Activated CD8-positive, alpha-beta T cell treated with anti-CD3 and anti-CD28 coated beads for 36 hours (primary cell): ENCODE data around the gene GSTM1. TPM values are rescaled to one million over a fixed set of nuclear protein-coding genes. Genes with fewer than 3 reads are reported as not detected.
"Not testable (repeated sequence)": the region's sequence is repeated elsewhere in the genome, so short reads cannot be mapped to it uniquely, and the experiment has no call there.

Source experiments
- ATAC-seq: fragments of 200-7000 bp; cut with Tn5 transposase; one replicate; pipeline ENCODE4 v1.10.0; 2021; ENCODE audit warnings: mild to moderate bottlenecking, moderate library complexity
- CTCF ChIA-PET: fragments of 350-600 bp; sonication (Branson Sonifier 250); formaldehyde crosslinking; loops from one replicate; lab custom pipeline; 2021; ENCODE audit warnings: antibody characterized with exemption; lab: Charles Lee
- POLR2A ChIA-PET: fragments of 350-600 bp; sonication (Branson Sonifier 250); formaldehyde crosslinking; loops from one replicate; lab custom pipeline; 2021; ENCODE audit warnings: antibody characterized with exemption; lab: Charles Lee
- DNase-seq: peaks from one replicate; pipeline ENCODE4 v3.0.0-alpha.2; 2020
- H3K27ac Mint-ChIP-seq: one replicate; pipeline ENCODE4 v1.8.0; 2021; ENCODE audit warnings: mild to moderate bottlenecking, mixed read lengths
- H3K27me3 Mint-ChIP-seq: one replicate; pipeline ENCODE4 v1.8.0; 2021; ENCODE audit warnings: mixed read lengths
- H3K36me3 Mint-ChIP-seq: one replicate; pipeline ENCODE4 v1.8.0; 2021; ENCODE audit warnings: low read depth, mixed read lengths
- H3K4me1 Mint-ChIP-seq: one replicate; pipeline ENCODE4 v1.8.0; 2021; ENCODE audit warnings: low read depth, mixed read lengths
- H3K4me3 Mint-ChIP-seq: one replicate; pipeline ENCODE4 v1.8.0; 2021; ENCODE audit warnings: mild to moderate bottlenecking, moderate library complexity, mixed read lengths
- H3K9me3 Mint-ChIP-seq: one replicate; pipeline ENCODE4 v1.8.0; 2021; ENCODE audit warnings: mixed read lengths
- CTCF ChIP-seq: fragments of 200-600 bp; IDR thresholded peaks from one replicate; pipeline ENCODE4 v1.8.0; 2022; ENCODE audit warnings: antibody characterized with exemption, mild to moderate bottlenecking
- intact Hi-C: fragments of 100-400 bp; cut with micrococcal nuclease; formaldehyde crosslinking; loops from one replicate; pipeline ENCODE4 v1.10.0; 2022
- total RNA-seq, 2 experiments: library from RNA; stranded (reverse); gene quantifications; one replicate each; pipeline ENCODE4 v1.2.3, GENCODE V29; 2021

The GSTM1 gene
- total RNA-seq, 2 experiments from 2014 or later, result 47.9 to 49.6 TPM

- H3K27ac Mint-ChIP-seq, result no peak overlapping the region
- intact Hi-C loops, result no loop called here
- no peak for DNase-seq
- H3K4me3 Mint-ChIP-seq, result no peak overlapping the region
- H3K27me3 Mint-ChIP-seq, result no peaks in the 10 kb centered on the region
- no peaks in the 10 kb centered on the region for H3K4me1 Mint-ChIP-seq
- peaks cover 14% of the 10 kb centered on the region for H3K9me3 Mint-ChIP-seq
- TF ChIP-seq CTCF, result no peak
- ChIA-PET POLR2A (no interaction called here), CTCF (interaction anchor here (1.0 kb wide), 1 partner anchor 210 kb away, joined by 3 read pairs; the partner anchor contains the start of gene CYB561D1)
- H3K36me3 Mint-ChIP-seq, result peaks cover 9% of the 10 kb centered on the region
- no peak for ATAC-seq
Observed at GRCh38 chr1:109704173-109704572, 16.6 kb downstream of the GSTM1 start.

GRCh38 chr1:109705411-109705810 lies 17.8 kb downstream of the GSTM1 start:
- no peak for TF ChIP-seq CTCF
- Mint-ChIP-seq H3K27me3 (no peaks in the 10 kb centered on the region), H3K4me1 (no peaks in the 10 kb centered on the region), H3K27ac (no peak overlapping the region), H3K4me3 (no peak overlapping the region), H3K9me3 (peaks cover 18% of the 10 kb centered on the region), H3K36me3 (peaks cover 9% of the 10 kb centered on the region)
- ChIA-PET POLR2A (no interaction called here), CTCF (no interaction called here)
- no peak for ATAC-seq
- intact Hi-C loops, result no loop called here
- DNase-seq, result no peak

- POLR2A ChIA-PET, DNase-seq, H3K4me1 Mint-ChIP-seq, H3K27ac Mint-ChIP-seq, H3K4me3 Mint-ChIP-seq, CTCF ChIA-PET, ATAC-seq, H3K27me3 Mint-ChIP-seq, intact Hi-C loops, H3K36me3 Mint-ChIP-seq: not testable (repeated sequence)
- peaks cover 16% of the 10 kb centered on the region for H3K9me3 Mint-ChIP-seq
Observed at GRCh38 chr1:109708949-109709348, 21.3 kb downstream of the GSTM1 start.

GRCh38 chr1:109709822-109710221 lies 22.2 kb downstream of the GSTM1 start:
- DNase-seq, H3K27ac Mint-ChIP-seq, H3K4me1 Mint-ChIP-seq, H3K36me3 Mint-ChIP-seq, ATAC-seq, CTCF ChIA-PET, H3K4me3 Mint-ChIP-seq, H3K27me3 Mint-ChIP-seq, intact Hi-C loops: not testable (repeated sequence)
- peaks cover 13% of the 10 kb centered on the region for H3K9me3 Mint-ChIP-seq
- POLR2A ChIA-PET, result interaction anchor here (0.6 to 0.7 kb wide), 2 partner anchors 11 to 39 kb away, joined by 3 read pairs; no protein-coding TSS in a partner anchor

GRCh38 chr1:109711593-109712320 lies 24.1 kb downstream of the GSTM1 start, which contains the start of gene GSTM5:
TSS of gene GSTM5 (plus strand) at chr1:109712251. CDS start at chr1:109712313, 62 bp downstream.
- Mint-ChIP-seq H3K9me3 (peaks cover 13% of the 10 kb centered on the region), H3K4me3 (peak within 1 kb of the TSS; percentile 32)
- intact Hi-C loops, H3K27me3 Mint-ChIP-seq, H3K36me3 Mint-ChIP-seq, H3K4me1 Mint-ChIP-seq, CTCF ChIA-PET, H3K27ac Mint-ChIP-seq: not testable (repeated sequence)
- POLR2A ChIA-PET, result interaction anchor here (0.6 to 1.1 kb wide), 2 partner anchors 13 to 26 kb away, joined by 3 to 5 read pairs; no protein-coding TSS in a partner anchor
- peak; percentile 20 for DNase-seq
- ATAC-seq, result peak; percentile 74

- peaks cover 1% of the 10 kb centered on the region for H3K4me1 Mint-ChIP-seq
- intact Hi-C loops, result no loop called here
- H3K27ac Mint-ChIP-seq, result no peak overlapping the region
- peak; percentile 39 for ATAC-seq
- H3K9me3 Mint-ChIP-seq, result peaks cover 13% of the 10 kb centered on the region
- CTCF ChIA-PET, result no interaction called here
- no peak for DNase-seq
- H3K36me3 Mint-ChIP-seq, result peaks cover 7% of the 10 kb centered on the region
- no peak for TF ChIP-seq CTCF
- POLR2A ChIA-PET, result interaction anchor here (0.6 to 1.1 kb wide), 2 partner anchors 12 to 25 kb away, joined by 3 to 5 read pairs; no protein-coding TSS in a partner anchor
- no peak overlapping the region for H3K4me3 Mint-ChIP-seq
- H3K27me3 Mint-ChIP-seq, result peaks cover 6% of the 10 kb centered on the region
Observed at GRCh38 chr1:109712321-109712864, 24.8 kb downstream of the GSTM1 start.
